Vagina (tissue), 2 donors: Measurements from ENCODE around the gene DGKH.

ENCODE experiments used
- CTCF ChIP-seq, 3 experiments: fragments of 450-650 bp in 2 of 3; fragments of 200-600 bp in 1 of 3; sonication (generic) in 1 of 3; IDR thresholded peaks; one replicate each; pipeline ENCODE4 v1.5.1; 2017 to 2019; ENCODE audit warnings: antibody characterized with exemption in 3 of 3, mild to moderate bottlenecking in 2 of 3, moderate library complexity in 2 of 3
- POLR2A ChIP-seq, 2 donors: fragments of 450-650 bp; IDR thresholded peaks; one replicate each; pipeline ENCODE4 v1.6.1; 2017; ENCODE audit warnings: antibody characterized with exemption in 2 of 2, mild to moderate bottlenecking in 2 of 2, moderate library complexity in 2 of 2
- POLR2AphosphoS5 ChIP-seq, 2 donors: sonication (generic); formaldehyde crosslinking; IDR thresholded peaks; one replicate each; pipeline ENCODE4 v1.9.0; 2017; ENCODE audit warnings: antibody characterized with exemption in 2 of 2, mild to moderate bottlenecking in 2 of 2, low read depth in 1 of 2; ENCODE audit not compliant: insufficient read depth in 1 of 2

GRCh38 chr13:42041684-42042035, 6.8 kb upstream of the DGKH start:
- TF ChIP-seq CTCF (IDR thresholded peaks at IDR 0.05) (peak in 2 of 3 experiments; percentile 24 to 29), POLR2A (IDR thresholded peaks at IDR 0.05) (no peak), POLR2AphosphoS5 (IDR thresholded peaks at IDR 0.05; ENCODE audit: insufficient read depth in 1 of 2, low read depth in 1 of 2) (no peak)
